Measurements from ENCODE around the gene DENND2A.

DNA sequence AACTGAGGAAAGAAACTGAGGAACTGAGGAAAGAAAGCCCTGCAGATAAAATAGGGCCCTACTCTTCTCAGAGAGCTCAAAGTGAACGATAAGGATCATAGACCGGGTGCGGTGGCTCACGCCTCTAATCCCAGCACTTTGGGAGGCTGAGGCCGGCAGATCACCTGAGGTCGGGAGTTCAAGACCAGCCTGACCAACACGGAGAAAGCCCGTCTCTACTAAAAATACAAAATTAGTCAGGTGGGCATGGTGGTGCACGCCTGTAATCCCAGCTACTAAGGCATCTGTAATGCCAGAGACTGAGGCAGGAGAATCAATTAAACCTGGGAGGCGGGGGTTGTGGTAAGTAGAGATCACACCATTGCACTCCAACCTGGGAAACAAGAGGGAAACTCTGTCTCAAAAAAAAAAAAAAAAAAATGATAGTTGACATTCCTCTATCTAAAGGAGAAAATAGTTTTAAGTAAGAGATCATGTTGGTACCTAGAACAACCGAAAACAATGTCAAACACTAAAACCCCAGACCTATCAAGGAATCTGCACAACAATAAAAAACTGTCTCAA lies 163.8 kb downstream of the DENND2A start:
- TF ChIP-seq CTCF (IDR thresholded peaks at IDR 0.05 in 4 of 5, conservative IDR thresholded peaks at IDR 0.05 in 1 of 5) (no peak), POLR2A (IDR thresholded peaks at IDR 0.05) (no peak)
